ENCODE measurements around the gene ARID3A.
"Not testable (repeated sequence)": the region's sequence is repeated elsewhere in the genome, so short reads cannot be mapped to it uniquely, and the experiment has no call there.

The ARID3A gene

DNA sequence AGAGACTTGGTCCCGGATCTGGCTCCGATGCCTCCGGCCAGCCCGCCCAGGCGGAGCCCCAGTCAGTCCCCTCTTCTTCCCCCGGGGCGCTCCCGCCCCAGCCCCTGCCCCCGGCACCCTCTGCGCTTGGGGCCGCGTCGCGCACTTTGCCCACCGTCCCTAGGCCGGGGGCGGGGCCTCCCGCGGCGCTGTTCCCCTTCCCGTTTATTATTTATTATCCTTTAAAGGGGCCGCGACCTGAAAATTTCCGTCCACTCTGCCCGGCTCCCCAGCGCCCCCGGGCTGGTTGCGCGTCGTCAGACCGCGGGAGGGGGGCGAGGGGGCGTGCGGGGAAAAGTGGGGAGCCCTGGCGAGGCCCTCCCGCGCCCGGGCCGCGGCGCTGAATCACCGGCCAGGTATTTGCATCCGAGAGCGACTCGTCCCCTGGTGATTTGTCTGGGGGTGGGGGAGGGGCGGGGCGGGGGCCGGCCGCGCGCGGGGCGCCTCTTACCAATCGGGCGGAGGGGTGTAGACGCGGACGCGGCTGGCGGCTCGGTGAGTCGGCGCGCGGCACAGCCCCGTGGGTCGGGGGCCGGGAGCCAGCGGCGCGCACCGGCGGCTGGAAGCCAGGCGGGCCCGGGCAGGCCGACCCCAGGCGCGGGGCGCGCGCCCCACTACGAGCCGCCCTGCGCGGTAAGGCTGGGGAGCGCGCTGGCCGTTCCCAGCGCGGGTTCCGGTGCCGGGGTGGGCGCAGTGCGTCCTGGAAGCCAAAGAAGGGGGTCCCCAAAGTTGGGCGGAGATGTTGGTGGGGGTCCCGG, at the start of gene ARID3A:
Gene ARID3A, plus strand, starts transcription at position 510 of the 797 bp plus-strand sequence. CDS start 3,494 bp downstream, outside the sequence.
- DNase-seq = peak; percentile 81

DNA sequence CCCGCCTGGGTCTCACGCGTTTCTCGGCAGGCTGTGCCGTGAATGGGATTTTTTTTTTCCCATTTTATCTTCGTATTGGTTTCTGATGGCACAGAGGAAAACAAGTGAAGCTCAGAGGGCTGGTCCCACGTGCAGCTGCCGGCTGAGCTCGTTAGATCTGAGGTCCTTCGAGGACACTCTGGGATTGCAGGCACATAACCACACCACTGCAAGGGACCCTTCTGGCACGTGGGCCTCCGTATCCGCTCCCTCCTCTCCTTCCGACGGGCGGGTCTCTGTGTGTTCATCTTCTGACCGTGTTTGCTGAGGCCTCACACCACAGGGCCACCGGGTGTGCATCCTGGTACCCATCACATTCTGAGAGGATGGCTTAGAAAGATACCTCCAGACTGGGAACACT, 49.7 kb upstream of the ARID3A start:
- DNase-seq = no peak

GRCh38 chr19:876780-877314, 49.0 kb upstream of the ARID3A start:
- DNase-seq = no peak

GRCh38 chr19:877992-878660, 47.7 kb upstream of the ARID3A start:
- DNase-seq = not testable (repeated sequence)

DNA sequence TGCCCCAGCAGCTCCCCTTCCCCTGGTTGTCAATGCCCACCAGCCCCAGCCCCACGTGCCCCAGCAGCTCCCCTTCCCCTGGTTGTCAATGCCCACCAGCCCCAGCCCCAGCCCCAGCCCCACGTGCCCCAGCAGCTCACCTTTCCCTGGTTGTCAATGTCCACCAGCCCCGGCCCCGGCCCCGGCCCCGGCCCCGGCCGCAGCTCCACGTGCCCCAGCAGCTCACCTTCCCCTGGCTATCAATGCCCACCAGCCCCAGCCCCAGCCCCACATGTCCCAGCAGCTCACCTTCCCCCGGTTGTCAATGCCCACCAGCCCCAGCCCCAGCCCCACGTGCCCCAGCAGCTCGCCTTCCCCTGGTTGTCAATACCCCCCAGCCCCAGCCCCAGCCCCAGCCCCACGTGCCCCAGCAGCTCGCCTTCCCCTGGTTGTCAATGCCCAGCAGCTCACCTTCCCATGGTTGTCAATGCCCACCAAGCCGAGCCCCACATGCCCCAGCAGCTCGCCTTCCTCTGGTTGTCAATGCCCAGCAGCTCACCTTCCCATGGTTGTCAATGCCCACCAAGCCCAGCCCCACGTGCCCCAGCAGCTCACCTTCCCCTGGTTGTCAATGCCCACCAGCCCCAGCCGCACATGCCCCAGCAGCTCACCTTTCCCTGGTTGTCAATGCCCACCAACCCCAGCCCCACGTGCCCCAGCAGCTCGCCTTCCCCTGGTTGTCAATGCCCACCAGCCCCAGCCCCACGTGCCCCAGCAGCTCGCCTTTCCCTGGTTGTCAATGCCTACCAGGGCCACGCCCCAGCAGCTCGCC, 46.9 kb upstream of the ARID3A start:
- not testable (repeated sequence) for DNase-seq

- DNase-seq = no peak
These were observed 46.0 kb upstream of the ARID3A start for GRCh38 chr19:879711-880438.

DNA sequence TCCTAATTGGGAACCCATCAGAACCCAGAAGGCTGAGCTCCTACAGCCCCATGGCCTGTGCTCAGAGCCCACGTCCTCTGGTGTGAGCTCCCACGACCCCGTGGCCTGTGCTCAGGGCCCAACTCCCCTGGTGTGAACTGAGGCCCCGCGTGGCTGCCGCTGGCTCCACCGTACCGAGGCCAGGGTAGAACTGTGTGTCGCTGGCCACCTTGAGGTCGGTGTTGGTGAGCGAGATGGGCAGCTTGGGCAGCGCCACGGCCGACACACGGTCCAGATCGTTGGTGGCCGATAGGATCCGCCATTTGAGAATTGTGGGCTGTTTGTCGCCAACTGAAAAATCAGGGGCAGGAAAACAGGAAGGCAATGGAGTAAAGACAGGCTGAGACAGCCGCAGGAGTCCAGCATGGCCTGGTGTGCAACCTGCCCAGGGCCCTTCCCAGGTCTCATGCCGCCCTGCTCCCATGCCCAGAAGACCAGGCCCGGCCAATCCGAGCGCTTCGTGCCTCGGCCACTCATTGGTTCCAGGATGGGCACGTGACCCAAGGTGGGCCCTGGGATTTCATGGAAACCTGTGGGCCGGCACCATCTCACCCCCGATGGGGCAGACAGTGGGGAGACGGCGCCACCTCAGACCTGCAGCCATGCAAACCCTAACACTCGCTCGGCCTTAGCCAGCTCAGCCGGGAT, 44.3 kb upstream of the ARID3A start:
- DNase-seq = no peak

GRCh38 chr19:882871-883497, 42.9 kb upstream of the ARID3A start:
- DNase-seq = no peak

DNA sequence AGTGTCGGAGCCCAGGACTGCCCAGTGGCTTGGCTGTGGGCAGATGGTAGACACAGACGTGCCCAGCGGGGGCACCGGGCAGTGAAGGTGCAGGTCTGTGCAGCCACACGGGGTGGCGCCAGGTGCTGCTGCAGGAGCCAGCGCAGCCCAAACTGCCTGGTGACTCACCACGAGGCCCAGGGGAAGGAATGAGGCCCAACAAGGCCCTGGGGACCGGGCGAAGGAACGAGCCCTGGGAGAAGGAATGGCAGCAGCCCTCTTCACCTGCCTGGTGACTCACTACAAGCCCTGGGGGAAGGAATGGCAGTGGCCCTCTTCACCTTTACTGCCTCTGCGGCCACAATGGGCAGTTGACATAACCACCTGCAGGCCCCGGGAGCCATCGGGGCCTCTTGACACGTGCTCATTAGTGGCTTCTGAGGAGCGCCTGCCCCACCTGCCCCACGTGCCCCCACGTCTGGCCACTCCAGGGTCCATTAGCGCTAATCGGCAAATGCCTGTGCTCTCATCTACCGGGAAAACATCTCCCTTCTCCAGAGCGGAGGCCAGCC, 42.1 kb upstream of the ARID3A start:
- no peak for DNase-seq

DNA sequence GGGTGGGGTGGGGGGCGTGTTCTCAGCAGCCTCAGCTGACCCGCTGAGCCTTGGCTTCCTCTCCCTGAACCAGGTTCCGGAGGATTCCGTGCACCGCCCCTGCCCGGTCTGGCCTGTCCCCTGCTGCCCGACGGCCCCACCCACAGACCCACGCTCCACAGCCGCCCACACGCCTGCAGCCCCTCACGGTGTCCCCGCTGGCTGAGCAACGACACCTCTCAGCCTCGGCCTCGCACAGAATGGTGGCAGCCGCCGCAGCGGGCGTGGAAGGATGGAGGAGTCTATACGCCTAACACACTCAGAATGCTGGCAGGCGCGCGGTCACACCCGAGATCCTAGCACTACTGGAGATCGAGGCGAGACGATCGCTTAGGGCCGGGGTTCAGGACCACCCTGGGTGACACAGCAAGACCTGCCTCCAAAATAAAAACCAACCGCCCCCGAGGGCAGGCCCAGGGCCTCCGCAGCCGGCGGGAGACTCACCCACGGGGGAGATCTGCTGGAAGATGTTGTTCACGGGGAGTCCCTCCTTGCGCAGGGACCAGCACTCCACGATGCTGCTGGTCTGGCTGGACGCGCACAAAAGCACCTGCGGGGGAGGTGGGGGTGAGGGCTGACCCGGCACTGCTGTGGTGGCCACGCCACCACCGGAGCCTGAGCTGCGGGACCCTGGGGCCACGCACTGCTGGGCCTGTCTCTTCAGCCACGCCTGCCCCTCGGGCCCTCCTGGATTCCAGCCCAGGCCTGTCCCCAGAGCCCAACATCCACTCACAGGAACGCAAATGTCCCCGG, 41.2 kb upstream of the ARID3A start:
- no peak for DNase-seq

- DNase-seq = no peak
These were observed 40.2 kb upstream of the ARID3A start for GRCh38 chr19:885536-886224.

DNA sequence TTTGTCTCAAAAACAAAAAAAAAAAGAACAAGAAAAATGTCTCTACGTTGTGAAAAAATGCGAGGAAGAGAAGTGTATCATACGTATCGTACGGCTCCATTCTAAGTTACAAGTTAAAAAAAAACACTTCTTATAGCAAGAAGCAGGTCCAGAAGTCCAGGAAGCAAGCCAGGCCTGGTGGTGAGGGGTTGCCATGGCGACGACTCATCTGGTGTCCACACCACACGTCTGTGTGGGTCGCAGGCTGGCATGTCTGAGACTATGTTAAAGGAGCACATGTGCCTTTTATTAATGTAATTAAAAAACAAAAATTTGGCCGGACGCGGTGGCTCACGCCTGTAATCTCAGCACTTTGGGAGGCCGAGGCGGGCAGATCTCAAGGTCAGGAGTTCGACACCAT, 38.8 kb upstream of the ARID3A start:
- no peak for DNase-seq

GRCh38 chr19:887599-887998, 38.2 kb upstream of the ARID3A start:
- DNase-seq = no peak

GRCh38 chr19:888581-889385, 37.1 kb upstream of the ARID3A start:
- no peak for DNase-seq

DNA sequence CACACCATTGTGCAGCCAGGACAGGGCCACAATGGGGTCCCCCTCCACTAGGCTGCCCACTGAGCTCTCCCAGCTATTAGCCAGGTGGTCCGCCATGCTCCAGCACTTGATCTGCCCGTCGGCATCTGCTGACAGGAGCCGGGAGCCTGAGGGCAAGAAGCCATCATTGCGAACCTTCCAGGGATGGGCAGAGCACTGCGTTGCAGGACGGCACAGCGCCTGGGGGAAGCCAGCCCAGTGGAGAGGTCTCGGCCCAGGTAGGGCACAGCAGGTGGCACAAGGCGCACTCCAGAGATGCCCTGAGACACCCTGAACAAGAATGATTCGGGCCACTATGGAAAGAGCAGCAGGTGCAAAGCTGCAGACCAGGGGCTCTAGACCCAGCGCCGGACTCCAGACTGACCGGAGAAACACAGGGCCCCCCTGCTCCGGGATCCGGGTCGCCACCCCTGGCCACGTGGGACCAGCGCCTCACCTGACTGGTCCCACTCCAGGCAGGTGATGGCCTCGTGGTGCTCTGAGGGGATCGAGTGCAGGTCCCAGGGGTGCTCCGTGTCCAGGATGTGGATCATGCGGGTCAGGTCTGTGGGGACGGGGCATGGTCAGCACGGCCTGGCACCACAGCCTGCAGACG, 36.1 kb upstream of the ARID3A start:
- DNase-seq = no peak

GRCh38 chr19:890831-891230, 35.0 kb upstream of the ARID3A start:
- DNase-seq = no peak

GRCh38 chr19:891421-892200, 34.2 kb upstream of the ARID3A start:
- DNase-seq = not testable (repeated sequence)
